NCI-H748 (cell line): ENCODE results near the gene PTPRH.
"Not testable (repeated sequence)": the region's sequence is repeated elsewhere in the genome, so short reads cannot be mapped to it uniquely, and the experiment has no call there.

Source experiments
- DNase-seq: peaks from one replicate; lab custom pipeline; 2025; ENCODE audit not compliant: unreplicated experiment; lab: John Stamatoyannopoulos, UW

The PTPRH gene

GRCh38 chr19:55227241-55228014 is 18.1 kb upstream of the PTPRH start:
- no peak for DNase-seq

DNA sequence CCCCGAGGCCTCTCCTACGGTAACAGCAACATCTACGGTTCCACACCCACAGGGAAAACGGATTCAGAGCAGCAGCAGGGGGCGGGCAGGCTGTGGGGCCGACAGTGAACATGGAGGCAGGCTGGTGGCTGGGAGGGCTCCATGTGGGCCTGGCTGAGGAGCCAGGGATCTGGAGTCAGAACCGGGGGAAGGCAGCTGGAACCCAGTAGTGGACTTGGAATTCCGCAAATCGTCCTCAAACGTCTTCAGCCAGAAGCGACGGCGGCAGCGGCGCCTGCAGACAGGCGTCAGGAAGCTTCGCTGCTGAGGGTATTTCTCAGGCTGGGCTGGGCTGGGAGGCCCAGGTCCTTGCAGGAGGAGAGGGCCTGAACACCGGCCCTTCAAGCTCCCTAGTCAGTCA is 17.5 kb upstream of the PTPRH start:
- no peak for DNase-seq

DNA sequence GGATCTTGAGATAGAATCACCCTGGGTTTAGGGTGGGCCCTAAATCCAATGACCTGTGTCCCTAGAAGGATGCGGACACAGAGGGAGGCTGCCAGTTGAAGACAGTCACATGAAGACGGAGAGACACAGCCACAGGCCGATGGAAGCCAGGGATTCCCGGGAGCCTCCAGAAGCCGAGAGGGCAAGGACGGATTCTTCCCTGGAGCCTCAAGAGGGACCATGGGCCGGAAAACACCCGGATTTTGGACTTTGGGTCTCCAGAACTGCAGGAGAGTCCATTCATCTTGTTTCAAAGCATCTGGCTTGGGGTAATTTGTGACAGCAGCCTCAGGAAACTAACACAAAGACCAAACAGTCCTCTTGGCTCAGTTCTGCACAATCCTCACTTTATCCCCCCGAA is 17.0 kb upstream of the PTPRH start:
- DNase-seq = no peak

DNA sequence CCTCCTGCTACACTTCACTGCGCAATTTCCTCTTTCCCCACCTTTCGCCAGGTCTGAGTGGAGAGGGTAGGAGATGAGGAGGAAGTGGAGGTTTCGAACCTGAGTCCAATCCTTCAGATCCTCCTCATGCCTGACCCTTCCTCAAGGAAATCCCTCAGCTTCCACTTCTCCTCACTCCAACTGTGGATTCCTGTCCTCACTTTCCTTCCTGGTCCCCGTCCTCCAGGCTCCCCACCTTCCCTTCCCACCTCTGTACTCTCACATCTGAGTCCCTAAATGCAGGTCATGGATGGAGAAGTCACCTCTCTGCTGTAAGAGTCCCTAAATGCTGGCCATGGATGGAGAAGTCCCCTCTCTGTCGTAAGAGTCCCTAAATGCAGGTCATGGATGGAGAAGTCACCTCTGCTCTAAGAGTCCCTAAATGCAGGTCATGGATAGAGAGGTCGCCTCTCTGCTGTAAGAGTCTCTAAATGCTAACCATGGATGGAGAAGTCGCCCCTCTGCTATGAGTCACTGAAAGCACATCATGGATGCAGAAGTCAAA is 16.2 kb upstream of the PTPRH start:
- no peak for DNase-seq

DNA sequence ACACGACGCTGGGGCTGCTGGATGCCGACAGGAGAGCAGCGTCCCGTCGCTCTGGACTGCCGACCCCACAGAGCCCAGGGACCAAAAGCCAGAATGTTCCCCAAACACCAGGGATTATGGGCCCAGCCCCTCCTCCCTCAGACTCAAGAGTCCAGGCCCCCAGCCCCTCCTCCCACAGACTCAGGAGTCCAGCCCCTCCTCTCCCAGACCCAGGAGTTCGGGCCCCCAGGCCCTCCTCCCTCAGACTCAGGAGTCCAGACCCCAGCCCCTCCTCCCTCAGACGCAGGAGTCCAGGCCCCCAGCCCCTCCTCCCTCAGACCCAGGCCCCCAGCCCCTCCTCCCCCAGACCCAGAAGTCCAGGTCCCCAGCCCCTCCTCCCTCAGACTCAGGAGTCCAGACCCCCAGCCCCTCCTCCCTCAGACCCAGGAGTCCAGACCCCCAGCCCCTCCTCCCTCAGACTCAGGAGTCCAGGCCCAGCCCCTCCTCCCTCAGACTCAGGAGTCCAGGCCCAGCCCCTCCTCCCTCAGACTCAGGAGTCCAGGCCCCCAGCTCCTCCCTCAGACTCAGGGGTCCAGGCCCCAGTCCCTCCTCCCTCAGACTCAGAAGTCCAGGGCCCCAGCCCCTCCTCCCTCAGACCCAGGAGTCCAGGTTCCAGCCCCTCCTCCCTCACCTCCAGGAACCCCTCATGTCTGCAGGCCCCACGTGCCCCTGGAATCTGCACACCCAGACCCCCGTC is 15.5 kb upstream of the PTPRH start:
- DNase-seq = not testable (repeated sequence)

DNA sequence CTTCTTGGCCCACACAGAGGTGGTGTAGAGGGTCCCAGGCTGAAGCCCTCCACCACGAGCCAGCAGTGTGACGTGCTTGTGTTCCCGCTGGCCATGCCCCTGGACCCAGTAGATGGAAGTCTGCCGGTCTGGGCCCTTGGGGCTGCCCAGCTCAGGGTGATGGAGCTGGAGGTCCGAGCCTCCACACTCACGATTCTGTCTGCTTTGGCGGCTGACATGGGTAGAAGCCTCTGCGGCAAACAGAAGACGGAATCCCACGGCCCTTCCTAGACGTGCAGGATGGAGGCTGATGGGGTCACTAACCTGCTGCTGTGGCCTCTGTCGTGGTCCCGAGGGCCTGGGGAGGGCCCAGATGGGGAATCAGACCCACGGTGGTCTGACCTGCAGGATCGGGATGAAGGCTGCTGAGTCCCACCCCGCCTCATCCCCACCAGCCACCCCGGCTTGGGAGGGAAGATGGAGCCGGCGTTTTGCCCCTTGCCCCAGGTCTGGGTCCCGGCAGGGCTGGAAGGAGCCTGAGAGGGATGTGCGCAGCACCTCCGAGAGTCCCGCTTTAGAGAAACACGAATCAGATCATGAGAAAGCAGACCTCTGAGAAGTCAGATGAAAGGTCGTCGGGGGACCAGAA is 14.9 kb upstream of the PTPRH start:
- no peak for DNase-seq

DNA sequence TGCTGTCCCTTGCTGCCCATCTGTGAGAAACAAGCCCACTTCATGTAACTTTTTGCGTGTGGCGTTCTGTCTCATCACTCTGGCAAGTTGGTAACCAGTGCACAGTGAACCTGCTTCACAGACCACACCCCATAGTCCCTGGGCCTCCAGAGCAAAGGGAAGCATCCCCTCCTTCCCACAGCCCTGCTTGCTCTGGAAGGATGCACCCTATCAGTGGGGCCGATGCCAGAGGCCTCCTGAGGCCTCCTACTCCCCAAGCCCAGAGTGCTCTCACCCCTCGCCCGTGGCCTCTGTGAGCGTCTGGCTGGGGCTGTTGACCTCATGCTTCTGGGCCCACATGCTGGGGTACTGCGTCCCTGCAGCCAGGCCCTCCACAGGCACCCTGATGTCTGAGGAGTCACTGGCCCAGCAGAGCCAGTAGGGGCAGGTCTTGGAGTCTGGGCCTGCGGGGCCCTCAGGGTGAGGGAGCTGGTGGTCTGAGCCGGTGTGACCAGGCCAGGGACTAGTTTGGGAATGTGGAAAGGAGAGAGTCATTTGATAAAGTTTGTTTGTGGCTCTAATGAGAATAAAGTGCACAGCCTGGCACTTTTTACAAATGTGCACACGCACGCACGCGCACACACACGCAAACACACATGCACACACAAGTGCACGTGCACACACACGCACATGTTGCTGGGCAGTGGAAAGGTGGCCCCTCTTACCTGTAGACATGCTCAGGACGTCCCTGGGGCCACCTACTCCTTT is 14.2 kb upstream of the PTPRH start:
- no peak for DNase-seq

GRCh38 chr19:55220525-55220924 is 11.2 kb upstream of the PTPRH start:
- DNase-seq = no peak

GRCh38 chr19:55216461-55217198 is 7.3 kb upstream of the PTPRH start:
- peak; percentile 51 for DNase-seq

GRCh38 chr19:55213547-55213946 is 4.2 kb upstream of the PTPRH start:
- DNase-seq = no peak

- no peak for DNase-seq
Measured at GRCh38 chr19:55212447-55212846, 3.1 kb upstream of the PTPRH start.

DNA sequence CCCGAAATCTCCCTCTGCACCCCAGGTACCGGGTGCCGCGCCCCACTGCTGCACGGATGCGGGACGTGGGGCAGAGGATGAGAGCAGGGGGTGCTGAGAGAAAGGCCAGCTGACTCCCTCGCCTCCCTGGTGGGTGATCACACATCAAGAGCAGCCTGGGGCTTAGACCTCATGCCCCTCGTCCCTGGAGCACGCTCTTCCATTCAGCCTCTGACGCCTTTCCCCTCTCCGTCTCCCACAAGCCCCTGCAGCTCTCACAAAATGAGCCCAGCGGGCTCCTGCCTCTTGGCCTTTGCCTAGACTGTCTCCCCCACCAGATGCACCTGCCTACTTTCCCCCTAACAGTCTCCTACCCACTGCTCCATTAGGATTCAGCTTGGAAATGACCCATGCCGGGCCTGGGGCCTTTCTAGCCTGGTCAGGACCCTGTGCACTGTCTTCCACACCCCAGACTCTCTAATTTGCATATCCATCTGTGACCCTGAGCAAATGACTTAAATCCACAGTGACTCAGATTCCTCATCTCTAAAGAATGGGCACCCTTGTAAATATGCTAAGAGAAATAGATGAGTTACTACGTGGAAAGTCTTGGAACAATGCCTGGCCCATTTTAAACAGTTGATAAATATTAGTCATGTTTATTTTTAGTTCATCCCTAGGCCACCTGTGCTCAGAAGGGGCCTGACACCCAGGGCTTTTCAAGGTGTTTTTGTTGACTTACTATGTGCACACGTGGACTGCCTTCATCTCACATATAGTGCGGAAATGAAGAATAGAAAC is 582 bp upstream of the PTPRH start:
- peak; percentile 25 for DNase-seq

DNA sequence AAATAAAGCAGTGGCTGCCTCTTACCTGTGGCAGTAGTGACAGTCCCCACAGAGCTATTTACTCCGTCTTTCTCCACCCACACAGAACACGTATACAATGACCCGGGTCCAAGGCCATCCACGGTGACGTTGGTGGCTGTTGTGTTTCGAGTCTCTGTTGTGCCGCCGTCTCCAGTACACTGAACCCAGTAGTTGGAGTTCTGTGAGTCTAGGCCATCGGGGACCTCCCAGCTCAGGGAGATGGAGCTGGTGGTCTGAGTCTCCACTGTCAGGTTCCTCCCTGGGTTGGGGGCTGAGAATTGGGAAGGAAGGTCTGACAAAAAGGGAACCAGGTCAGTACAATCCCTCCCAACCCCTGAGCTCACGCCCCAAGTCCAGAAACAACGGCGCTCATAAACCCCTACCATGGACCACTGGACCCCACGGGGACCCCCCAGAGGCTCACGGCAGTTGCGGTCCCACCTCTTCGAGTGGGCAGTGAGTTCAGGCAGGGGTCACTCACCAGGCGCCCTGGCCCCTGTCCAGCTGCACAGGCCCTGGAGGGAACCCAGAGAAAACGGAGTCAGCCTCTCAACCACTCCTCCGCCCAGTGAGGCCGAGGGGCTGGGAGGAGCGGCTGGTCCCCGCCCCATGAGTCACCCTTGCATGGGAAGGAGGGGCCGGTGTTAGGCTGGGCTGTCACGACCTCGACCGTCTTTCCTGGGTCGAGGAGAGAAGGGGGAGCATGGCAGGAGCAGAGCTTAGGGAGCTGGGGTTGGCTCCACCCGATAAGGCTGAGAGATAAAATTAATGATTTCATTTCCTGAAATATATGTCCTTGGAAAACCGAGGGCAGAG is 2.4 kb downstream of the PTPRH start:
- DNase-seq = peak; percentile 33

DNA sequence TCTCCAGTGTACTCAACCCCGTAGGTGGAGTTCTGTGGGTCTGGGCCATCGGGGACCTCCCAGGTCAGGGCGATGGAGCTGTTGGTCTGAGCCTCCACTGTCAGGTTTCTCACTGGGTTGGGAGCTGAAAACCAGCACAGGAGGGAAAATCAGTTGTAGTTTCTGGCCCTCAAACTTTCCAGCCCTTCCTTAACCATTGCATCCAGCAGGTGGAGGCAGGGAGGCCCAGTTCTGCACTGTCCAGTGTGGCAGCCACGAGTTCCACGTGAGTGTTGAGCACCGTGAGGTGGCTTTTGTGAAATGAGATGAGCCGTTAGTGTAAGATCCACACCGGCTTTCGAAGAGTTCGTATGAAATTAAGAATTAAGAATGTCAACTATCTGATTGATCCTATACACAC is 7.1 kb downstream of the PTPRH start:
- peak; percentile 22 for DNase-seq

DNA sequence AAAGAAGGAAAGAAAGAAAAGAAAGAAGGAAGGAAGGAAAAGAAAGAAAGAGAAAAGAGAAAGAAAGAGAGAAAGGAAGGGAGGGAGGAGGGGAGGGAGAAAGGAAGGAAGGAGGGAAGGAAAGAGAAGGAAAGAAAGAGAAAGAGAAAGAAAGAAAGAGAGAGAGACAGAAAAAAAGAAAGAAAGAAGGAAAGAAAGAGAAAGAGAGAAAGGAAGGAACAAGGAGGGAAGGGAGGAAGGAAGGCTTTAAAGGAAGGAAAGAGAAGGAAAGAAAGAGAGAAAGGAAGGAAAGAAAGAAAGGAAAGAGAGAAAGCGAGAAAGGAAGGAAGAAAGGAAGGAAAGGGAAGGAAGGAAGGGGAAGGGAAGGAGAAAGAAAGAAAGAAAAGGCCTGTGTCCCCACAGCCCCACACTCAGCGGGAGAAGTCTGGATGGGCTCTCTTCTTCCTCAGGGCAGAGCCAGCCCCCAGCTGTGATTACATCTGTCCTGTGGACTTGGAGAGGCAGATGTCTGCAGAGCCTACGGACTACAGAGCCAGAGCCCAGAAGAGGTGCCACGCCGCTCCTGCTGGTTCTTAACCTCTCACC is 9.6 kb downstream of the PTPRH start:
- DNase-seq = no peak

DNA sequence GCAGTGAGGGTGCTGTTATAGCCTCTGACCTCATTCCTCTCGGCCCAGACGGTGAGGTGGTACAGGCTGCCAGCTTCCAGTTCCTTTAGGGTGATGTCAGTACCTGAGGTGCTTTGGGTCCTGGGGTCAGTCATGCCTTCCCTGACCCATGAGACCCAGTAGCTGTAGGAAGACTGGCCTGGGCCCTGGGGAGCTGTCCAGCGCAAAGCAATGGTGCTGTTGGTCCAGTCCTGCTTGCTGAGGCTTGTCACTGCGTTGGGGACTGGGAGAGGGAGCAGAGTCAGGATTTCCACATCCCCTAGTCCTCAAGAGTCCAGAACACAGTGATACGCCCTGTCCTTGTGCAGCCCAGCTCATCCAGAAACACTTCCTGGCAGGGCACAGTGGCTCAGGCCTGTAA is 10.7 kb downstream of the PTPRH start:
- no peak for DNase-seq

DNA sequence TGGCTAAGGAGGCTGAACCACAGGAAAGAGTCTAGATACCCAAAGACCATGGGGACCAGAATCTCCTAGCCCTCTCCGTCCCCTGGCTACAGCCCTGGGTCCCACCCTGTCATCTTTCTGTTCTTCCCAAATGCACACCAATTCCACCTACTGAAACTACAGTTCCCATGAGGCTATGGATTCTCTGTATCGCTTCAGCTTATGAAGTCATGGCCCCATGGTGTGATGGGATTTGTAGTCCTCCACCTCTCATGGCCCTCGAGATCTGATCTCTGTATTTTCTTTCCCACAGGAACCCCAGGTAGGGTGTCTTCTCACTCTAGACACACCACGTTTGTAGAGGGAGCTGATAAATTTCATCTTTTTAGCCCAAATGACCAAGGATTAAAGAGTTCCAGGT is 11.8 kb downstream of the PTPRH start:
- DNase-seq = no peak

DNA sequence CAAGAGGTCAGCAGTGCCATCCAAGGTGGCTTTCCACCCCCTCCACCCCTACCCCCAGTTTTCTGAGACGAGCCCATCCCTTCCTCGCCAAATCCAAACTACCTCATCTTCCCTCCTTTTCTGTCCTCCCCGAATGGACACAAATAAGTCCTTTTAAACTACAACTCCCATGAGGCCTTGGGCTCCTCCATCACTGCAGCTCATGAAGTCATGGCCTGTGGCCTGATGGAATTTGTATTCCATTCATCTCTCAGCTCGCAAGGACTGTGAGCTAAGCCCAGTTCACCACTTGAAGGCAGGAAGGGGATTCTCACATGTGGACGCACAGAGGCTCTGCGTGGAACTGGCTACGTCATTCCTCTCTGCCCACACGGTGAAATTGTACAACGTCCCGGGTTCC is 12.5 kb downstream of the PTPRH start:
- DNase-seq = no peak
